ENCODE data around the gene EPHB1.

Gene EPHB1

GRCh38 chr3:134900482-134900881, 105.4 kb downstream of the EPHB1 start:
- Histone ChIP-seq H3K27ac (no peak overlapping the region), H3K9ac (ENCODE audit: insufficient read length) (no peak overlapping the region), H3K4me3 (no peak overlapping the region), H3K36me3 (ENCODE audit: insufficient read depth, low read length) (no peaks in the 10 kb centered on the region), H3K9me3 (ENCODE audit: low read depth, low read length) (no peaks in the 10 kb centered on the region)
- no peak for DNase-seq (ENCODE audit: low read depth, low spot score)
- no peak for TF ChIP-seq FOXP2 (optimal IDR thresholded peaks at IDR 0.05; ENCODE audit: control extremely low read depth, extremely low read length, insufficient read depth)

DNA sequence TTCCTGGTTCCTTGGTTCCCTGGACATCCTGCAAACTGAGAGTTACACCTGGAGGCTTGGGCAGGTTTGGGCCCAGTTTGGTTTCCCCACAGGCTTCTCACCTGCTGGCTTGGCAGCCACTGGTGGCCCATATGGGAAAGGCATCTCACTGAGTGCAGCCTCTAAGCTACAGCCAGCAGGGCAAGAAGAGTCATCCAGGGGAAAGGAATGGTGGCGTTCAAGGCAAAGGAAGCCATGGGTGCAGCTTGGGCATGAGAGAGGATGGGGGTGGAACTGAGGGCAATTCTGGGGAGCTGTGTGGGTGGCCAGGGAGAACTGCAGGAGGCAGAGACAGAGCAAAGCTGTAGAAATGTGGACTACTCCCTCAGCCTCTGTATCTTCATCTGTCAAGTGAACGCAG, 106.4 kb downstream of the EPHB1 start:
- no peak for TF ChIP-seq POLR2AphosphoS5 (IDR thresholded peaks at IDR 0.05; ENCODE audit: borderline replicate concordance, low read depth, low read length)
- TF ChIP-seq FOXP2 (optimal IDR thresholded peaks at IDR 0.05; ENCODE audit: control extremely low read depth, extremely low read length, insufficient read depth): no peak
- no peak for TF ChIP-seq EZH2 (IDR thresholded peaks at IDR 0.05)
- Histone ChIP-seq H3K4me3 (no peak overlapping the region), H3K9me3 (ENCODE audit: low read depth, low read length) (no peaks in the 10 kb centered on the region), H3K27ac (no peak overlapping the region), H3K9ac (ENCODE audit: insufficient read length) (no peak overlapping the region), H3K36me3 (ENCODE audit: insufficient read depth, low read length) (no peaks in the 10 kb centered on the region)
- DNase-seq (ENCODE audit: low read depth, low spot score): no peak

- H3K27ac ChIP-seq: no peak overlapping the region
- no peak overlapping the region for H3K9ac ChIP-seq (ENCODE audit: insufficient read length)
- no peaks in the 10 kb centered on the region for H3K9me3 ChIP-seq (ENCODE audit: low read depth, low read length)
- no peak overlapping the region for H3K4me3 ChIP-seq
- TF ChIP-seq FOXP2 (optimal IDR thresholded peaks at IDR 0.05; ENCODE audit: control extremely low read depth, extremely low read length, insufficient read depth) (no peak), POLR2AphosphoS5 (IDR thresholded peaks at IDR 0.05; ENCODE audit: borderline replicate concordance, low read depth, low read length) (no peak), EZH2 (IDR thresholded peaks at IDR 0.05) (no peak)
- H3K36me3 ChIP-seq (ENCODE audit: insufficient read depth, low read length): no peaks in the 10 kb centered on the region
- DNase-seq (ENCODE audit: low read depth, low spot score): no peak
Measured at GRCh38 chr3:134903837-134904236, 108.8 kb downstream of the EPHB1 start.

DNA sequence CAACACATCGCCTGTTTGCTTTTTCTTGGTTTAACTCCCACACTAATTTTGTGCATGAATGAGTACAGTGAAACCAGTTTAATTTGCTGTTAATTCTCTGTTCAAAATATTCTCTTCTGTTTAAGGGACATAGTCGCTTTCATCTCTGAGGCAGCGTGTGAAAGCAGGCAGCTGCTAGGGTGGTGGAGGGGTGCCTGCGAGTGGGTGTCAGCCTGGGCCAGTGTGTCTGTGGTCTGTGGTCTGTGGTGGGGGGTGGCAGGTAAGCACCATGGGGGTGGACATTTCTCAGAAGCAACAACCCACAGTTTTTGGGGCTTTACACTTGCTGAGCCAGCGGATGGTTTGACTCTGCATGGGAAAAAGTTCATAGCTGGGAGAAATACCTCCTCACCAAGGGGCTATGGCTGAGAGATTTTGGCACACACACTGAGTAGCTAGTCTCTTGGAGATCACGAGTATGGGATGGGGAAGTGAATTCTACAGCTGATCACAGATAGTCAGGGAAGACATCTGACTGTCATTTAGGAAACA, 109.2 kb downstream of the EPHB1 start:
- Histone ChIP-seq H3K27ac (no peak overlapping the region), H3K36me3 (ENCODE audit: insufficient read depth, low read length) (no peaks in the 10 kb centered on the region), H3K4me3 (no peak overlapping the region), H3K9me3 (ENCODE audit: low read depth, low read length) (no peaks in the 10 kb centered on the region), H3K9ac (ENCODE audit: insufficient read length) (no peak overlapping the region)
- TF ChIP-seq FOXP2 (optimal IDR thresholded peaks at IDR 0.05; ENCODE audit: control extremely low read depth, extremely low read length, insufficient read depth) (no peak), EZH2 (IDR thresholded peaks at IDR 0.05) (no peak), POLR2AphosphoS5 (IDR thresholded peaks at IDR 0.05; ENCODE audit: borderline replicate concordance, low read depth, low read length) (no peak)
- no peak for DNase-seq (ENCODE audit: low read depth, low spot score)

DNA sequence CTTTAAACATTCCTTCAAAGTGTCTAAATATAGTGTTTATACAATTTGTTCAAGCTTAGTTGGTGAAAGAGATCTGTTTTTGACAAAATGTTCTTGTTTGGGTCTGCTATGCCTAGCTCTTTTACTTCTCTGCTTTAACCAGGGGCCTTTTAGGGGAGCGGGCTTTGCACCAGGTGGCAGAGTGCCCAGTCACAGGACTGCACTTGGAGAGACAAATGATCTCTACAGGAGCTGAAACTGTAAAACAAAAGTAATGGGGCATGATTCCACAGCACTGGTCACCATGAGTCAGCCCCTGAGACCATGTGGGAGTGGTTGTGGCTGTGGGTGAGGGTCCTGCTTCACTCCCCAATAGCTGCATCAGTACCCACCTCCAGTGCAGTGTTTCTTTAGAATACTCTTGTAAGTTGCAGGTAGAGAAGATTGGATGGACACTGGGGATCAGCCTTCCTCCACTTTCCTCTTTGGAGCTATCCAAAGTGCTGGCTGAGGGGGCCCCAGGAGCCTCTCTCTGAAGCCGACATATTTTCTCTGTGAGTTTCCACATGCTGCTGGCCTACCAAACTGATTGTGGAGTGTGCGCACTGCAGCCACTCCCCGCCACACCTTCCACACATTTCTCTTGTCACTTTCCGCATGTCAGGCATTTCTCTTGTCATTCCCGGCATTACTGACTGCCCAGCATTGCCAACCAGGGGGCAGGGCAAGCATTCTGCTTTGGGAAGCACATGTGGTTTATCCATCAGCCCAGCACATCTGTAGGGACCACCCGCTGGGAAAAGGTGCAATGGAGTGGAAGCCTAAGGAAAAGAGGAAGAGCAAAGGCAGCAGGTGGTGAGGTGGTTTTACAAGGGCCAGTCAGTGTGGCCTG, 110.0 kb downstream of the EPHB1 start:
- no peak for DNase-seq (ENCODE audit: low read depth, low spot score)
- H3K36me3 ChIP-seq (ENCODE audit: insufficient read depth, low read length): no peaks in the 10 kb centered on the region
- H3K9ac ChIP-seq (ENCODE audit: insufficient read length): no peak overlapping the region
- H3K4me3 ChIP-seq: no peak overlapping the region
- no peak overlapping the region for H3K27ac ChIP-seq
- no peaks in the 10 kb centered on the region for H3K9me3 ChIP-seq (ENCODE audit: low read depth, low read length)
- TF ChIP-seq EZH2 (IDR thresholded peaks at IDR 0.05): no peak
- no peak for TF ChIP-seq FOXP2 (optimal IDR thresholded peaks at IDR 0.05; ENCODE audit: control extremely low read depth, extremely low read length, insufficient read depth)
- no peak for TF ChIP-seq POLR2AphosphoS5 (IDR thresholded peaks at IDR 0.05; ENCODE audit: borderline replicate concordance, low read depth, low read length)

DNA sequence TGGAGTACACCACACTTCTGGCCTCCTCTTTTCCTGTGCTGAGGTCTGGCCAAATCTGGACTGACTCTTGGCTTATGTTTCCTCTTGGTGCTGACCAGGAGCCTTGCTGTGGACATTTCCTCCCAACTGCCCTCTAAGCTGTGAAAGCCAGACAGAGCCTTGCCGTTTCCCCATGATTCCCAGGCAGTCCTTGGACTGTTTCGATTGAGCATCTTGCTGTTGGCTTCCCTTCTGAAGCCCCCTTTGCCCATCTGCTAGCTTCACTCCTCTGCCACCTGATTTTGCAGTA, 110.5 kb downstream of the EPHB1 start:
- Histone ChIP-seq H3K36me3 (ENCODE audit: insufficient read depth, low read length) (no peaks in the 10 kb centered on the region), H3K27ac (no peak overlapping the region), H3K9me3 (ENCODE audit: low read depth, low read length) (no peaks in the 10 kb centered on the region), H3K4me3 (no peak overlapping the region), H3K9ac (ENCODE audit: insufficient read length) (no peak overlapping the region)
- DNase-seq (ENCODE audit: low read depth, low spot score): no peak
- TF ChIP-seq EZH2 (IDR thresholded peaks at IDR 0.05): no peak
- no peak for TF ChIP-seq FOXP2 (optimal IDR thresholded peaks at IDR 0.05; ENCODE audit: control extremely low read depth, extremely low read length, insufficient read depth)
- no peak for TF ChIP-seq POLR2AphosphoS5 (IDR thresholded peaks at IDR 0.05; ENCODE audit: borderline replicate concordance, low read depth, low read length)

GRCh38 chr3:134908271-134908670, 113.2 kb downstream of the EPHB1 start:
- no peak overlapping the region for H3K27ac ChIP-seq
- DNase-seq (ENCODE audit: low read depth, low spot score): no peak
- H3K4me3 ChIP-seq: no peak overlapping the region
- TF ChIP-seq FOXP2 (optimal IDR thresholded peaks at IDR 0.05; ENCODE audit: control extremely low read depth, extremely low read length, insufficient read depth) (no peak), POLR2AphosphoS5 (IDR thresholded peaks at IDR 0.05; ENCODE audit: borderline replicate concordance, low read depth, low read length) (no peak), EZH2 (IDR thresholded peaks at IDR 0.05) (no peak)
- no peaks in the 10 kb centered on the region for H3K36me3 ChIP-seq (ENCODE audit: insufficient read depth, low read length)
- no peak overlapping the region for H3K9ac ChIP-seq (ENCODE audit: insufficient read length)
- H3K9me3 ChIP-seq (ENCODE audit: low read depth, low read length): no peaks in the 10 kb centered on the region

DNA sequence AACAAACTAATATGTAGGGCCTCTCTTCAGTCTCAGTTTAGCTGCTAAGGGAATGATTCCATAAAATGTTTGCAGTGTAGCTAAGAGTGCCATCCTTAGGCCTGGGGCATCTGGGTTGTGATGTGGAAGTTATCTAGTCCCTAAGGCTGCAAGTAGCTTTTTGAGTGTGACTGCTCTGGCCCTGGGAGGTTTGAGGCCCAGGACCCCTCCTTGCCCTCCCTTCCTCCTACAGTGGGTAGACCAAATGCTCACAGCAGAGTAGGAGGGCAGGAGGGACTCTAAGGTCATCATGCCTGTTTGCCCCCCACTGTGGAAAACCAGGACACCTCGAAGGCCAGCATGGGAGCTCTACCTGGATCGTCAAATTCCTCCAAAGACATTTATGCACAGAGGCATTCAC, 115.0 kb downstream of the EPHB1 start:
- no peak overlapping the region for H3K4me3 ChIP-seq
- DNase-seq (ENCODE audit: low read depth, low spot score): no peak
- H3K9me3 ChIP-seq (ENCODE audit: low read depth, low read length): no peaks in the 10 kb centered on the region
- no peaks in the 10 kb centered on the region for H3K36me3 ChIP-seq (ENCODE audit: insufficient read depth, low read length)
- H3K9ac ChIP-seq (ENCODE audit: insufficient read length): no peak overlapping the region
- H3K27ac ChIP-seq: no peak overlapping the region
- TF ChIP-seq POLR2AphosphoS5 (IDR thresholded peaks at IDR 0.05; ENCODE audit: borderline replicate concordance, low read depth, low read length): no peak
- TF ChIP-seq FOXP2 (optimal IDR thresholded peaks at IDR 0.05; ENCODE audit: control extremely low read depth, extremely low read length, insufficient read depth): no peak
- TF ChIP-seq EZH2 (IDR thresholded peaks at IDR 0.05): no peak
